K562 (cell line): ENCODE data around the gene ERVH48-1. TPM values are rescaled to one million over a fixed set of nuclear protein-coding genes. Genes with fewer than 3 reads are reported as not detected.
A peak's percentile ranks its signal among the peaks of the same experiment; 100 is the strongest.
"Not testable (repeated sequence)": the region's sequence is repeated elsewhere in the genome, so short reads cannot be mapped to it uniquely, and the experiment has no call there.

Source experiments
- ATAC-seq: fragments of 200-7000 bp; cut with Tn5 transposase; 3 replicates; pipeline ENCODE4 v1.9.1; 2020; ENCODE audit warnings: moderate library complexity
- BruUV-seq: library from RNA; stranded (reverse); fragments of 400-500 nt; replicated peaks from 2 replicates; lab custom pipeline; 2021; lab: Mats Ljungman, UMichigan
- CTCF ChIA-PET: fragments of 300-600 bp; formaldehyde crosslinking; extraction: SDS; loops from one replicate; lab custom pipeline; 2021; ENCODE audit warnings: low intra/inter-chr PET ratio; lab: Yijun Ruan, JAX
- POLR2A ChIA-PET: fragments of 300-600, 350-650 bp; sonication (Branson Sonifier 250); formaldehyde crosslinking; extraction: SDS; loops from one replicate; lab custom pipeline; 2021; ENCODE audit warnings: antibody characterized with exemption, inconsistent platforms; lab: Yijun Ruan, JAX
- DNase-seq, 4 experiments: peaks; one replicate each; pipeline versions ENCODE4 v3.0.0 to v3.0.0-alpha.2; 2011 to 2018; ENCODE audit warnings: low spot score in 3 of 4, mixed read lengths in 3 of 4; ENCODE audit errors: extremely low read depth in 1 of 4
- FAIRE-seq: peaks from 2 replicates; lab custom pipeline; 2011; peaks lifted over from hg19 to GRCh38; lab: Jason Lieb, UNC
- H2AFZ ChIP-seq: 2 replicates; pipeline ENCODE4 v1.6.0; 2011; ENCODE audit warnings: low read depth, low read length, control low read depth, inconsistent platforms
- H3K27ac ChIP-seq: fragments of 200-600 bp; 3 replicates; pipeline ENCODE4 v1.8.0; 2011; ENCODE audit warnings: low read depth, mild to moderate bottlenecking, control low read depth, inconsistent platforms, low read length, moderate library complexity, mixed read lengths; ENCODE audit errors: extremely low read depth
- H3K27me3 ChIP-seq, 2 experiments: fragments of 300-600 bp in 1 of 2; 2 replicates in 1 of 2; 3 replicates in 1 of 2; pipeline versions ENCODE4 v1.6.0 to v1.8.0; 2011; ENCODE audit warnings: inconsistent platforms in 2 of 2, low read length in 2 of 2, mild to moderate bottlenecking in 1 of 2, mixed read lengths in 1 of 2, moderate library complexity in 1 of 2; ENCODE audit not compliant: control insufficient read depth in 2 of 2, insufficient read depth in 2 of 2
- H3K36me3 ChIP-seq: fragments of 300-600 bp; 3 replicates; pipeline ENCODE4 v1.8.0; 2011; ENCODE audit warnings: mild to moderate bottlenecking, low read length, inconsistent platforms; ENCODE audit not compliant: control insufficient read depth, insufficient read depth
- H3K4me1 ChIP-seq, 2 experiments: fragments of 200-600 bp in 1 of 2; replicated peaks in 1 of 2; 2 replicates in 1 of 2; 3 replicates in 1 of 2; pipeline versions ENCODE4 v1.5.1 to v1.8.0; 2011; ENCODE audit warnings: inconsistent platforms in 2 of 2, low read length in 2 of 2, mild to moderate bottlenecking in 1 of 2, mixed read lengths in 1 of 2, moderate library complexity in 1 of 2; ENCODE audit not compliant: control insufficient read depth in 2 of 2, insufficient read depth in 2 of 2
- H3K4me2 ChIP-seq: 2 replicates; pipeline ENCODE4 v1.6.1; 2011; ENCODE audit warnings: low read length, control low read depth, inconsistent platforms, mixed read lengths; ENCODE audit not compliant: insufficient read depth
- H3K4me3 ChIP-seq: fragments of 200-600 bp; sonication (generic), shearing (Covaris generic); 2 replicates; pipeline ENCODE4 v1.5.1; 2016; ENCODE audit warnings: control low read depth, inconsistent platforms
- H3K79me2 ChIP-seq: fragments of 200-600 bp; 3 replicates; pipeline ENCODE4 v1.8.0; 2011; ENCODE audit warnings: low read length, inconsistent platforms; ENCODE audit not compliant: control insufficient read depth, insufficient read depth
- H3K9ac ChIP-seq, 2 experiments: 2 replicates each; pipeline versions ENCODE4 v1.6.0 to v1.6.1; 2011; ENCODE audit warnings: low read depth in 2 of 2, low read length in 2 of 2, control low read depth in 1 of 2, inconsistent platforms in 1 of 2, mild to moderate bottlenecking in 1 of 2, mixed read lengths in 1 of 2; ENCODE audit not compliant: insufficient read depth in 1 of 2
- H3K9me1 ChIP-seq: one replicate; pipeline ENCODE4 v1.6.0; 2011; ENCODE audit warnings: inconsistent platforms, mild to moderate bottlenecking, low read length, moderate library complexity; ENCODE audit not compliant: control insufficient read depth, insufficient read depth
- H3K9me3 ChIP-seq: replicated peaks from 2 replicates; pipeline ENCODE4 v1.5.1; 2011; ENCODE audit warnings: low read depth, low read length, inconsistent platforms; ENCODE audit not compliant: control insufficient read depth, insufficient read depth
- H4K20me1 ChIP-seq: replicated peaks from 2 replicates; pipeline ENCODE4 v1.6.1; 2011; ENCODE audit warnings: low read length, inconsistent platforms, mixed read lengths; ENCODE audit not compliant: control insufficient read depth, insufficient read depth
- MAZ ChIP-seq, 2 experiments: fragments of 450-650 bp in 1 of 2; sonication (generic) in 1 of 2; formaldehyde crosslinking; IDR thresholded peaks in 1 of 2; conservative IDR thresholded peaks in 1 of 2; 2 replicates each; pipeline versions ENCODE4 v1.4.0 to v1.5.0; 2020; ENCODE audit warnings: mild to moderate bottlenecking in 1 of 2, missing genetic modification reagents in 1 of 2
- NCOA2 ChIP-seq, 2 experiments: fragments of 450-650 bp; IDR thresholded peaks; 2 replicates each; pipeline ENCODE4 v1.6.1; 2018; ENCODE audit warnings: mild to moderate bottlenecking in 2 of 2, moderate library complexity in 1 of 2; ENCODE audit not compliant: partially characterized antibody in 2 of 2
- YY1 ChIP-seq, 3 experiments: IDR thresholded peaks; 2 replicates each; pipeline ENCODE4 v1.6.1; 2011; ENCODE audit warnings: low read length in 2 of 3, mild to moderate bottlenecking in 2 of 3, moderate library complexity in 2 of 3, borderline replicate concordance in 1 of 3, control low read depth in 1 of 3, low read depth in 1 of 3; ENCODE audit not compliant: insufficient read depth in 3 of 3, insufficient replicate concordance in 2 of 3, control insufficient read depth in 1 of 3, insufficient read length in 1 of 3; ENCODE audit errors: extremely low read depth in 1 of 3
- ZNF311 ChIP-seq: fragments of 250-450 bp; sonication (Bioruptor Pico); IDR thresholded peaks from 2 replicates; pipeline ENCODE4 v1.4.0; 2020; ENCODE audit warnings: mild to moderate bottlenecking, moderate library complexity
- WGBS: fragments of 100-300 bp; shearing (Covaris generic); methylation state at CpG from one replicate; pipeline ENCODE4 v1.1.6; 2016; ENCODE audit warnings: low coverage, mixed read lengths; ENCODE audit not compliant: insufficient coverage; ENCODE audit errors: missing lambda C conversion rate; 5-methylcytosine and 5-hydroxymethylcytosine counted together
- in situ Hi-C: fragments of 300-500 bp; cut with MboI; formaldehyde crosslinking; loops from 4 replicates; pipeline ENCODE4 v1.15.0; 2018; ENCODE audit warnings: inconsistent platforms, mixed read lengths
- intact Hi-C: fragments of 100-400 bp; cut with micrococcal nuclease; formaldehyde crosslinking; loops from 2 replicates; pipeline ENCODE4 v1.14.2; 2022
- polyA plus RNA-seq, 8 experiments: library from polyadenylated mRNA; depleted of rRNA in 4 of 8; stranded (reverse) in 5 of 8; unstranded in 3 of 8; fragments of >200 nt; fragmentation: Nextera tagmentation in 2 of 8; fragmentation: Illumina TruSeq in 1 of 8; extraction: Ambion mirVana in 2 of 8; extraction: Trizol in 1 of 8; gene quantifications; 2 replicates each; pipeline versions ENCODE4 v1.2.1 to v1.2.3, GENCODE V29; 2011 to 2014; ENCODE audit warnings: inconsistent platforms in 1 of 8, missing spikeins in 1 of 8
- total RNA-seq, 7 experiments: library from RNA; depleted of rRNA in 6 of 7; stranded (reverse); fragments of >200 nt in 6 of 7; fragmentation: Illumina TruSeq in 2 of 7; extraction: Trizol in 2 of 7; gene quantifications; 2 replicates each; pipeline versions ENCODE4 v1.2.1 to v1.2.3, GENCODE V29; 2011 to 2021; ENCODE audit warnings: low replicate concordance in 1 of 7
- TF ChIP-seq, protein P1 (sequence below): fragments of 450-650 bp; formaldehyde crosslinking; IDR thresholded peaks from 2 replicates; pipeline ENCODE4 v1.4.0; 2020; ENCODE audit warnings: mild to moderate bottlenecking, moderate library complexity
- TF ChIP-seq, protein P2 (sequence below): fragments of 250-450 bp; sonication (Bioruptor Pico); IDR thresholded peaks from 2 replicates; pipeline ENCODE4 v1.9.0; 2021; ENCODE audit warnings: mild to moderate bottlenecking
- TF ChIP-seq, protein P3 (sequence below): fragments of 250-450 bp; sonication (Bioruptor Pico); IDR thresholded peaks from 2 replicates; pipeline ENCODE4 v1.8.0; 2022; ENCODE audit warnings: moderate library complexity, mild to moderate bottlenecking, inconsistent platforms

ERVH48-1 gene
- total and polyA plus RNA-seq, 9 of the 15 experiments (the other 6 are each of a cell fraction or from before 2014, with no cell fraction given) = 0.08 to 0.49 (median 0.16) TPM; not detected in 3

DNA sequence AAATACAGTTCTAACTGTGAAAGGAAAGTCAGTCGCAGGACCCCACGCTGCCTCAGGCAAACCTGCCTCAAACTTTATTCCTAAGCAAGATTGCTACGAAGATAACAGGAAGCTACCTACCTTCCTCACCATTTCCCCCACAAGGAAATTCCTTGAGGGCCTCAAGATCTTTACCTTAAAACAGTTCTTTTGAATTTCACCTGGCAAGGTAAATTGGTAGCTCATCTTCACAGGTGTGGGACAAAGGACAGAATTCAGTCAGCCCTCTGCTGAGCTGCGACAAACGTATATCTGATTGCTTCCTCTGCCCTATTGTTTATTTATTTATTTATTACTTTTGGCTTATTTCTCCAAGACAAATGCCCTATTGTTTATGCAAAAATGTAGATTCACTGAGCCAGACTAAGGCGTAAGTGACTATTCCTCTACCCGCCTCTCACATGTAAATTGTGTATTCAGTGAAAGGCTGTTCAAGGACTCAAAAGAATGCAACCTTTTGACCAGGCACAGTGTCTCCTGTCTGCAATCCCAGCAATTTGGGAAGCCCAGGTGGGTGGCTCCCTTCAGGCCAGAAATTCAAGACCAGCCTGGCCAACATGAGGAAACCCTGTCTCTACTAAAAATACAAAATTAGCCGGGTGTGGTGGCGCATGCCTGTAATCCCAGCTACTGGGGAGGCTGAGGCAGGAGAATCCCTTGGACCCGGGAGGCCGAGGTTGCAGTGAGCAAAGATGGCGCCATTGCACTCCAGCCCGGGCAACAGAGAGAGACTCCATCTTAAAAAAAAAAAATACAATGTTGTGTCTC lies 31.6 kb upstream of the ERVH48-1 start (continued):
- TF ChIP-seq, protein P1, sequence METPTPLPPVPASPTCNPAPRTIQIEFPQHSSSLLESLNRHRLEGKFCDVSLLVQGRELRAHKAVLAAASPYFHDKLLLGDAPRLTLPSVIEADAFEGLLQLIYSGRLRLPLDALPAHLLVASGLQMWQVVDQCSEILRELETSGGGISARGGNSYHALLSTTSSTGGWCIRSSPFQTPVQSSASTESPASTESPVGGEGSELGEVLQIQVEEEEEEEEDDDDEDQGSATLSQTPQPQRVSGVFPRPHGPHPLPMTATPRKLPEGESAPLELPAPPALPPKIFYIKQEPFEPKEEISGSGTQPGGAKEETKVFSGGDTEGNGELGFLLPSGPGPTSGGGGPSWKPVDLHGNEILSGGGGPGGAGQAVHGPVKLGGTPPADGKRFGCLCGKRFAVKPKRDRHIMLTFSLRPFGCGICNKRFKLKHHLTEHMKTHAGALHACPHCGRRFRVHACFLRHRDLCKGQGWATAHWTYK (CRISPR knock-in tag) = no peak
- TF ChIP-seq YY1 (IDR thresholded peaks at IDR 0.05; ENCODE audit: borderline replicate concordance in 1 of 3, control insufficient read depth in 1 of 3, extremely low read depth in 1 of 3, insufficient read depth in 3 of 3, insufficient read length in 1 of 3, insufficient replicate concordance in 2 of 3, low read depth in 1 of 3, low read length in 2 of 3) (peak in 1 of 3 experiments; percentile 14), NCOA2 (IDR thresholded peaks at IDR 0.05; ENCODE audit: partially characterized antibody in 2 of 2) (no peak), ZNF311 (no peak), MAZ (CRISPR knock-in tag; conservative IDR thresholded peaks at IDR 0.05 in 1 of 2, IDR thresholded peaks at IDR 0.05 in 1 of 2) (no peak)
- TF ChIP-seq, protein P2, sequence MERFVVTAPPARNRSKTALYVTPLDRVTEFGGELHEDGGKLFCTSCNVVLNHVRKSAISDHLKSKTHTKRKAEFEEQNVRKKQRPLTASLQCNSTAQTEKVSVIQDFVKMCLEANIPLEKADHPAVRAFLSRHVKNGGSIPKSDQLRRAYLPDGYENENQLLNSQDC = no peak
- TF ChIP-seq, protein P3, sequence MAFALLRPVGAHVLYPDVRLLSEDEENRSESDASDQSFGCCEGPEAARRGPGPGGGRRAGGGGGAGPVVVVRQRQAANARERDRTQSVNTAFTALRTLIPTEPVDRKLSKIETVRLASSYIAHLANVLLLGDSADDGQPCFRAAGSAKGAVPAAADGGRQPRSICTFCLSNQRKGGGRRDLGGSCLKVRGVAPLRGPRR (CRISPR knock-in tag) = no peak

DNA sequence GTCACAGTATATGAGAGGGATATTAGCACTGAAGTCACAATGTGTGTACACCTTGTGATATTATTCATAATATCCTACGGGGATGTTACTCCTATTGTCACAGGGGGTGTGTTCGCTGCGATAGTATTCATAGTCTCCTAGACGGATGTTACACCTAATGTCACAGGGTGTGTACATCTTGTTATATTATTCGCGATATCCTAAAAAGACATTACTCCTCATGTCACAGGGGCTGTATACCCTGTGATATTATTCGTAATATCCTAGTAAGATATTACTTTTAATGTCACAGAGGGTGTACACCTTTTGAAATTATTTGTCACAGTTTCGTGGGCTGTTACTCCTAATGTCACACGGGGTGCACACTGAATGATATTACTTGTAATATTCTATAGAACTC lies 25.8 kb upstream of the ERVH48-1 start:
- FAIRE-seq, H3K9me3 ChIP-seq, H3K9me1 ChIP-seq, BruUV-seq, intact Hi-C loops, H3K9ac ChIP-seq, DNase-seq, H3K36me3 ChIP-seq, CTCF ChIA-PET, H3K4me1 ChIP-seq, ATAC-seq, H3K27ac ChIP-seq, H3K4me3 ChIP-seq, H3K4me2 ChIP-seq, H4K20me1 ChIP-seq, H3K79me2 ChIP-seq, H2AFZ ChIP-seq, H3K27me3 ChIP-seq, POLR2A ChIA-PET, in situ Hi-C loops: not testable (repeated sequence)
- 52% methylated on average over 9 of the region's 9 CpGs for WGBS
